PC-3 (cell line): ENCODE measurements around the gene DYNC2I2.
"Not testable (repeated sequence)": the region's sequence is repeated elsewhere in the genome, so short reads cannot be mapped to it uniquely, and the experiment has no call there.

ENCODE experiments used
- EZH2 ChIP-seq: fragments of 300-600 bp; sonication (generic); IDR thresholded peaks from one replicate; pipeline ENCODE4 v1.6.1; 2017; ENCODE audit warnings: antibody characterized with exemption, mild to moderate bottlenecking, low read length; ENCODE audit not compliant: unreplicated experiment
- TF ChIP-seq, protein P1 (sequence below): fragments of 300-600 bp; sonication (generic); conservative IDR thresholded peaks from 2 replicates; pipeline ENCODE4 v1.5.1; 2017; ENCODE audit warnings: antibody characterized with exemption, low read depth, mild to moderate bottlenecking, low read length

DNA sequence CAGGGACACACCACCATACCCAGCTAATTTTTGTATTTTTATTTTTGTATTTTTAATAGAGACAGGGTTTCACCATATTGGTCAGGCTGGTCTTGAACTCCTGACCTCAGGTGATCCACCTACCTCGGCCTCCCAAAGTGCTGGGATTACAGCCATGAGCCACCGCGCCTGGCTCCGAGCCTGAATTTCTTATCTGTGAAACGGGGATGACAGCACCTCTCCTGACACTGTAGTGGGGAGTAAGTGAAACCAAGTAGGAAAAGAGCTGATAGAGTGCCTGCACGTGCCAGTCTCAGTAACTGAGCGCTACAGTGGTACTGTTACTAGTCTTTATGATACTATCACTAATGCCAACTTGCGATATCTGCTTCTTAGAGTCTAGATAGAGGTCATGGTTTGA lies 71.5 kb downstream of the DYNC2I2 start:
- TF ChIP-seq, protein P1, sequence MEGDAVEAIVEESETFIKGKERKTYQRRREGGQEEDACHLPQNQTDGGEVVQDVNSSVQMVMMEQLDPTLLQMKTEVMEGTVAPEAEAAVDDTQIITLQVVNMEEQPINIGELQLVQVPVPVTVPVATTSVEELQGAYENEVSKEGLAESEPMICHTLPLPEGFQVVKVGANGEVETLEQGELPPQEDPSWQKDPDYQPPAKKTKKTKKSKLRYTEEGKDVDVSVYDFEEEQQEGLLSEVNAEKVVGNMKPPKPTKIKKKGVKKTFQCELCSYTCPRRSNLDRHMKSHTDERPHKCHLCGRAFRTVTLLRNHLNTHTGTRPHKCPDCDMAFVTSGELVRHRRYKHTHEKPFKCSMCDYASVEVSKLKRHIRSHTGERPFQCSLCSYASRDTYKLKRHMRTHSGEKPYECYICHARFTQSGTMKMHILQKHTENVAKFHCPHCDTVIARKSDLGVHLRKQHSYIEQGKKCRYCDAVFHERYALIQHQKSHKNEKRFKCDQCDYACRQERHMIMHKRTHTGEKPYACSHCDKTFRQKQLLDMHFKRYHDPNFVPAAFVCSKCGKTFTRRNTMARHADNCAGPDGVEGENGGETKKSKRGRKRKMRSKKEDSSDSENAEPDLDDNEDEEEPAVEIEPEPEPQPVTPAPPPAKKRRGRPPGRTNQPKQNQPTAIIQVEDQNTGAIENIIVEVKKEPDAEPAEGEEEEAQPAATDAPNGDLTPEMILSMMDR = not testable (repeated sequence)
- TF ChIP-seq EZH2 = not testable (repeated sequence)
